GM21390 (cell line): ENCODE results near the gene AKAP7.
"Not testable (repeated sequence)": the region's sequence is repeated elsewhere in the genome, so short reads cannot be mapped to it uniquely, and the experiment has no call there.

Experiments used
- ATAC-seq: cut with Tn5 transposase; IDR thresholded peaks from one replicate; pipeline ENCODE4 v1.9.1; 2021; ENCODE audit not compliant: unreplicated experiment

The AKAP7 gene

GRCh38 chr6:131135244-131136020 is at the start of gene AKAP7:
Gene AKAP7, plus strand, starts transcription at chr6:131135467. Its CDS starts 297 bp downstream, at chr6:131135764.
- peak; percentile 77 for ATAC-seq

- ATAC-seq, result not testable (repeated sequence)
Observed at GRCh38 chr6:131090339-131090738, 44.9 kb upstream of the AKAP7 start.

- ATAC-seq, result not testable (repeated sequence)
Observed at GRCh38 chr6:131091944-131092343, 43.3 kb upstream of the AKAP7 start.

GRCh38 chr6:131093334-131093733 is 41.9 kb upstream of the AKAP7 start:
- no peak for ATAC-seq

GRCh38 chr6:131096786-131097185 is 38.5 kb upstream of the AKAP7 start:
- ATAC-seq, result no peak

- no peak for ATAC-seq
Observed at GRCh38 chr6:131101911-131102680, 33.2 kb upstream of the AKAP7 start.

- ATAC-seq, result no peak
Observed at GRCh38 chr6:131103296-131103695, 32.0 kb upstream of the AKAP7 start.

- ATAC-seq, result no peak
Observed at GRCh38 chr6:131103901-131104300, 31.4 kb upstream of the AKAP7 start.

- ATAC-seq, result no peak
Observed at GRCh38 chr6:131107151-131107550, 28.1 kb upstream of the AKAP7 start.

- ATAC-seq, result no peak
Observed at GRCh38 chr6:131112249-131112648, 23.0 kb upstream of the AKAP7 start.

- no peak for ATAC-seq
Observed at GRCh38 chr6:131115651-131116050, 19.6 kb upstream of the AKAP7 start.

GRCh38 chr6:131116321-131116720 is 18.9 kb upstream of the AKAP7 start:
- no peak for ATAC-seq

GRCh38 chr6:131116755-131117360 is 18.4 kb upstream of the AKAP7 start:
- peak; percentile 55 for ATAC-seq

- no peak for ATAC-seq
Observed at GRCh38 chr6:131117878-131118277, 17.4 kb upstream of the AKAP7 start.

- ATAC-seq, result no peak
Observed at GRCh38 chr6:131122007-131122406, 13.3 kb upstream of the AKAP7 start.

GRCh38 chr6:131122516-131122915 is 12.8 kb upstream of the AKAP7 start:
- no peak for ATAC-seq

- no peak for ATAC-seq
Observed at GRCh38 chr6:131124336-131125071, 10.8 kb upstream of the AKAP7 start.

GRCh38 chr6:131125431-131125830 is 9.8 kb upstream of the AKAP7 start:
- ATAC-seq, result no peak

- ATAC-seq, result no peak
Observed at GRCh38 chr6:131129689-131130553, 5.3 kb upstream of the AKAP7 start.

- ATAC-seq, result no peak
Observed at GRCh38 chr6:131130554-131130940, 4.7 kb upstream of the AKAP7 start.
